ENCODE measurements around the gene INPP5A. TPM values are rescaled to one million over a fixed set of nuclear protein-coding genes. Genes with fewer than 3 reads are reported as not detected.

The INPP5A gene
- total RNA-seq, 1 experiment from 2014 or later = 22.6 TPM

- Histone ChIP-seq H3K27me3 (ENCODE audit: low read length) (no peaks in the 10 kb centered on the region), H2AFZ (ENCODE audit: low read length) (no peak overlapping the region), H3K36me3 (ENCODE audit: low read depth, low read length) (no peaks in the 10 kb centered on the region), H3K9me3 (ENCODE audit: low read length) (no peaks in the 10 kb centered on the region), H3K4me1 (ENCODE audit: insufficient read depth, low read length) (peaks cover 48% of the 10 kb centered on the region), H3K79me2 (ENCODE audit: low read length) (peaks cover 25% of the 10 kb centered on the region), H3K4me3 (ENCODE audit: low read length) (no peak overlapping the region; the same call in 1 of the 2 replicates), H3K4me2 (ENCODE audit: low read length) (peak overlapping the region; percentile 67), H3F3A (ENCODE audit: low read length, unreplicated experiment) (no peaks in the 10 kb centered on the region), H3K9me2 (replicated peaks; ENCODE audit: low read length) (no peaks in the 10 kb centered on the region), H4K20me1 (ENCODE audit: low read length) (no peaks in the 10 kb centered on the region), H3K27ac (ENCODE audit: low read length) (peak overlapping the region; percentile 73), H3K9ac (ENCODE audit: low read length) (no peak overlapping the region)
- ChIA-PET POLR2A (ENCODE audit: unreplicated experiment) (interaction anchor here (0.6 kb wide), 1 partner anchor 58 kb away, joined by 4 read pairs; no protein-coding TSS in a partner anchor), CTCF (interaction anchor here (0.7 kb wide), 1 partner anchor 67 kb away, joined by 4 read pairs; no protein-coding TSS in a partner anchor)
- TF ChIP-seq EZH2phosphoT487 (IDR thresholded peaks at IDR 0.05; ENCODE audit: borderline replicate concordance, low read length) (no peak), EZH2 (IDR thresholded peaks at IDR 0.05; ENCODE audit: low read length, unreplicated experiment) (no peak), CTCF (conservative IDR thresholded peaks at IDR 0.05; ENCODE audit: low read depth, low read length) (no peak)
- DNase-seq (peak; percentile 96), ATAC-seq (peak; percentile 64)
- BruUV-seq (replicated peaks) = no TSS peak
- intact Hi-C loops (cut with micrococcal nuclease) = no loop called here
These were observed 4.6 kb upstream of the INPP5A start for GRCh38 chr10:132532749-132533560.

GRCh38 chr10:132533571-132534260 lies 3.9 kb upstream of the INPP5A start:
- Histone ChIP-seq H3K9ac (ENCODE audit: low read length) (no peak overlapping the region), H3K9me3 (ENCODE audit: low read length) (no peaks in the 10 kb centered on the region), H3K36me3 (ENCODE audit: low read depth, low read length) (no peaks in the 10 kb centered on the region), H3F3A (ENCODE audit: low read length, unreplicated experiment) (no peaks in the 10 kb centered on the region), H3K79me2 (ENCODE audit: low read length) (peaks cover 33% of the 10 kb centered on the region), H3K4me2 (ENCODE audit: low read length) (peak overlapping the region; percentile 67), H3K27ac (ENCODE audit: low read length) (peak overlapping the region; percentile 73), H3K27me3 (ENCODE audit: low read length) (no peaks in the 10 kb centered on the region), H3K4me1 (ENCODE audit: insufficient read depth, low read length) (peaks cover 54% of the 10 kb centered on the region), H3K9me2 (replicated peaks; ENCODE audit: low read length) (no peaks in the 10 kb centered on the region), H3K4me3 (ENCODE audit: low read length) (no peak overlapping the region), H2AFZ (ENCODE audit: low read length) (no peak overlapping the region), H4K20me1 (ENCODE audit: low read length) (peaks cover 4% of the 10 kb centered on the region)
- DNase-seq (no peak), ATAC-seq (no peak)
- TF ChIP-seq EZH2 (IDR thresholded peaks at IDR 0.05; ENCODE audit: low read length, unreplicated experiment) (no peak), CTCF (conservative IDR thresholded peaks at IDR 0.05; ENCODE audit: low read depth, low read length) (no peak), EZH2phosphoT487 (IDR thresholded peaks at IDR 0.05; ENCODE audit: borderline replicate concordance, low read length) (no peak)
- BruUV-seq (replicated peaks) = no TSS peak
- intact Hi-C loops (cut with micrococcal nuclease) = no loop called here
- CTCF ChIA-PET = interaction anchor here (0.7 kb wide), 1 partner anchor 68 kb away, joined by 4 read pairs; no protein-coding TSS in a partner anchor
- POLR2A ChIA-PET (ENCODE audit: unreplicated experiment) = interaction anchor here (0.6 kb wide), 1 partner anchor 58 kb away, joined by 4 read pairs; no protein-coding TSS in a partner anchor

Data from PC-3 (cell line).